ENCODE results near the gene PRKAR1B.

- TF ChIP-seq, protein P1, sequence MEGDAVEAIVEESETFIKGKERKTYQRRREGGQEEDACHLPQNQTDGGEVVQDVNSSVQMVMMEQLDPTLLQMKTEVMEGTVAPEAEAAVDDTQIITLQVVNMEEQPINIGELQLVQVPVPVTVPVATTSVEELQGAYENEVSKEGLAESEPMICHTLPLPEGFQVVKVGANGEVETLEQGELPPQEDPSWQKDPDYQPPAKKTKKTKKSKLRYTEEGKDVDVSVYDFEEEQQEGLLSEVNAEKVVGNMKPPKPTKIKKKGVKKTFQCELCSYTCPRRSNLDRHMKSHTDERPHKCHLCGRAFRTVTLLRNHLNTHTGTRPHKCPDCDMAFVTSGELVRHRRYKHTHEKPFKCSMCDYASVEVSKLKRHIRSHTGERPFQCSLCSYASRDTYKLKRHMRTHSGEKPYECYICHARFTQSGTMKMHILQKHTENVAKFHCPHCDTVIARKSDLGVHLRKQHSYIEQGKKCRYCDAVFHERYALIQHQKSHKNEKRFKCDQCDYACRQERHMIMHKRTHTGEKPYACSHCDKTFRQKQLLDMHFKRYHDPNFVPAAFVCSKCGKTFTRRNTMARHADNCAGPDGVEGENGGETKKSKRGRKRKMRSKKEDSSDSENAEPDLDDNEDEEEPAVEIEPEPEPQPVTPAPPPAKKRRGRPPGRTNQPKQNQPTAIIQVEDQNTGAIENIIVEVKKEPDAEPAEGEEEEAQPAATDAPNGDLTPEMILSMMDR (IDR thresholded peaks at IDR 0.05): no peak
- no peak for TF ChIP-seq POLR2A (IDR thresholded peaks at IDR 0.05)
- no peak for TF ChIP-seq EP300 (IDR thresholded peaks at IDR 0.05)
- no peak for TF ChIP-seq POLR2AphosphoS5 (IDR thresholded peaks at IDR 0.05)
Observed at GRCh38 chr7:729140-730000, 2.3 kb upstream of the PRKAR1B start.

Data from sigmoid colon (tissue), 4 donors.